ENCODE data around the gene GNAZ. TPM values are rescaled to one million over a fixed set of nuclear protein-coding genes. Genes with fewer than 3 reads are reported as not detected.
"Not testable (repeated sequence)": the region's sequence is repeated elsewhere in the genome, so short reads cannot be mapped to it uniquely, and the experiment has no call there.

Gene GNAZ
- total RNA-seq, 2 experiments from 2014 or later, result 0.21 to 0.26 TPM

DNA sequence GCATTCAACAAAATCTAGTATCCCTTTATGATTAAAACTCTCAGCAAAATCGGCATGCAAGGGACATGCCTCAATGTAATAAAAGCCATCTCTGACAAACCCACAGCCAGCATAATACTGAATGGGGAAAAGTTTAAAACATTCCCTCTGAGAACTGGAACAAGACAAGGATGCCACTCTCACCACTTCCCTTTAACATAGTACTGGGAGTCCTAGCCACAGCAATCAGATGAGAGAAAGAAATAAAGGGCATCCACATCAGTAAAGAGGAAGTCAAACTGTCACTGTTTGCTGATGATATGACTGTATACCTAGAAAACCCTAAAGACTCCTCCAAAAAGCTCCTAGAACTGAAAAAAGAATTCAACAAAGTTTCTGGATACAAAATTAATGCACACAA is 19.8 kb upstream of the GNAZ start:
- H3K27ac Mint-ChIP-seq; H3K36me3 Mint-ChIP-seq (ENCODE audit: low read depth); DNase-seq; POLR2A ChIA-PET; ATAC-seq; H3K4me3 Mint-ChIP-seq; CTCF ChIA-PET; H3K9me3 Mint-ChIP-seq (ENCODE audit: insufficient read depth); H3K4me1 Mint-ChIP-seq (ENCODE audit: low read depth): not testable (repeated sequence)
- H3K27me3 Mint-ChIP-seq (ENCODE audit: low read depth), result peaks cover 42% of the 10 kb centered on the region

DNA sequence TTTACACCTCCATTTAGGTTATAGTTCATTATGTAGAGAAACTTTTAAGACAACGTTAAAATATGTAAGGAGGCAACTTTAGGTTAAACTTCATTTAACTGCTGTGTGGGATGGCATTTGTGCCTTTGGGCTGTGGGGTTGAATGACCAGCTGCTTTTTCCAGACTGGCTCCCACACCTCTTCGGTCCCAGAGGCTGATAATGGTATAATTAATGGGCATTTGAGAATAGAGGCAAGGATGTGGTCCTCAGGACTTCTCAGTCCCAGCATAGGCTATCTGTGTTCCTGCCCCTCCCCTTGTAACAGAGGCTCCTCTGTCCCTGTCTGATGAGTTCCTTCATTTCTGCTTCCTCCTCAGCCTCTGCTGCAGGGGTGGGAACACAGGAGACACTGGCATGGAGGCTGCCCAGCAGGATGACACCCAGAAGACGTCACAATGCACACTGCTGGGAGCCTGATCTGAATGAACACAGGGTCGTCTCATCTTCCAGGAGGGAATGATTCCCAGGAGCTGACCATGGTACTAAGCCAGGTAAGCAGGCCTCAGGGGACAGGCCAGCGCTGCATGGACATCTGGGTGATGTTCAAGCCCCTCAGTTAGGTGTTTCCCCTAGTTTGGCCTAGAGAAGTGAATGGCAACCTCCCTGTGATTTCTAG is 17.1 kb upstream of the GNAZ start:
- H3K4me3 Mint-ChIP-seq, result no peak overlapping the region
- POLR2A ChIA-PET, result no interaction called here
- CTCF ChIA-PET, result no interaction called here
- no peak for ATAC-seq
- H3K27me3 Mint-ChIP-seq (ENCODE audit: low read depth), result peaks cover 45% of the 10 kb centered on the region
- no peak for DNase-seq
- peaks cover 4% of the 10 kb centered on the region for H3K9me3 Mint-ChIP-seq (ENCODE audit: insufficient read depth)
- H3K36me3 Mint-ChIP-seq (ENCODE audit: low read depth), result no peaks in the 10 kb centered on the region
- H3K4me1 Mint-ChIP-seq (ENCODE audit: low read depth), result peaks cover 9% of the 10 kb centered on the region
- no peak overlapping the region for H3K27ac Mint-ChIP-seq

DNA sequence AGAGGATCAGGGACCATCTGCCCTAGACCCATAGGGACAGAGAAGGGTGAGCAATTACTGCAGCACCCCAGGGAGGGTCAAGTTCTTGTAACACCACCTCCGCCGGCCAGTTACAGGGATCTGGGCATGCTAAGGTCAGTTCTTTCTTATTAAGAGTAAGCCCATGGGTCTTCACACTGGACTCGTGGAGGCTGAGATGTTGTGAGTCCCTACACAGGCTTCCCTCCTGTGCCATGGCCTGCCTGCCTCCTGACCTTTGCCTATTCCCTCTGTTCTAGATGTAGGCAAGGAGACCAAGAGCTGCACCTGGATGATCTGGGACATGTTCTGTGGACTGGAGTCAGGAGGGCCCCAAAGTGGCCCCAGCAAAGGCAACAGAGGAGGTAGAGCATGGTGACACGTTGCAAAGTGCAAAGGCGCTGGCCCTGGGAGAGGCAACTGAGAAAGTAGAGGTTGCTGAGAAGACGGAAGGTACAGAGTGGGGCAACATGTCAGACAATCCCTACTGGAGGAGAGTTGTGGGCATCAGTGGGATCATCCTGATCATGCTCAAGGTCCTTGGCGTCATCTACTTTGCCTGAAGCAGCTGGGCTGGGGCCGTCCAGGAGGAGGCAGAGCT is 16.3 kb upstream of the GNAZ start:
- Mint-ChIP-seq H3K9me3 (ENCODE audit: insufficient read depth) (peaks cover 4% of the 10 kb centered on the region), H3K4me1 (ENCODE audit: low read depth) (peaks cover 9% of the 10 kb centered on the region), H3K36me3 (ENCODE audit: low read depth) (no peaks in the 10 kb centered on the region), H3K27me3 (ENCODE audit: low read depth) (peaks cover 38% of the 10 kb centered on the region), H3K27ac (no peak overlapping the region), H3K4me3 (no peak overlapping the region)
- ChIA-PET POLR2A (no interaction called here), CTCF (no interaction called here)
- ATAC-seq (no peak), DNase-seq (no peak)

DNA sequence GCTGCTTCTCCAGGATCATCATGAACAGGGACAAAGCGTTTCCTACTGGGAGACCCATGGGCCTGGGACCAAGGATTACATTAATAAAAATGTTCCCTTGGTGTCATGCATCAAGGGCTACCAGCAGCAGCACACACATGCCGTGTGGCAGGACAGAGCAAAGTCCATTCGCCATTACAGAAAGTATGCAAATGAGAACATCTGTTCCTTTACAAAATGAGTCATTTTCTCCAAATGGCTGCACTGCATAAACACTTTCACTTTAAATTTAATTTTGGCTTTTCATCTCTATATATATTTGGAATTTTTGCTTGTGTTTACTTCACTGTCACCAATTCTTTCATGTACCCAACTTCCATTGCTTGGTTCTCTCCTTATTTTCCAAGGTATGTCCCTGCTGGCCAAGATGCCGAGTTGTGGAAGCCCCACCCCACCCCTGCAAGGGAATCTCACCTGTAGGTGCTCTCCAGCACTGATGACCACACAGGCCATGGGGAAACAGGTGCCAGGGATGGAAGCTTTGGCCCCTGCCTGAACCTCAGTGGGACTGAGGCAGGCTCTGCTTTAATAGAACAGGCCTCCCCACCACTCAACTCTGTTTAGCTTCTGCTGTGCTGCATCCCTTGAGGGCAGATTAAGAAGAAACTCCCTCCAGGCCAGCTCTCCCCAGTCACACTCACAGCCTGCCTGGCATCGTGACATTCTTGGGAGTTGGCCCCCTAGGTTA is 15.6 kb upstream of the GNAZ start:
- Mint-ChIP-seq H3K4me1 (ENCODE audit: low read depth) (peaks cover 6% of the 10 kb centered on the region), H3K4me3 (no peak overlapping the region), H3K9me3 (ENCODE audit: insufficient read depth) (peaks cover 4% of the 10 kb centered on the region), H3K27me3 (ENCODE audit: low read depth) (peaks cover 32% of the 10 kb centered on the region), H3K36me3 (ENCODE audit: low read depth) (no peaks in the 10 kb centered on the region), H3K27ac (no peak overlapping the region)
- DNase-seq (no peak), ATAC-seq (no peak)
- ChIA-PET CTCF (no interaction called here), POLR2A (no interaction called here)

DNA sequence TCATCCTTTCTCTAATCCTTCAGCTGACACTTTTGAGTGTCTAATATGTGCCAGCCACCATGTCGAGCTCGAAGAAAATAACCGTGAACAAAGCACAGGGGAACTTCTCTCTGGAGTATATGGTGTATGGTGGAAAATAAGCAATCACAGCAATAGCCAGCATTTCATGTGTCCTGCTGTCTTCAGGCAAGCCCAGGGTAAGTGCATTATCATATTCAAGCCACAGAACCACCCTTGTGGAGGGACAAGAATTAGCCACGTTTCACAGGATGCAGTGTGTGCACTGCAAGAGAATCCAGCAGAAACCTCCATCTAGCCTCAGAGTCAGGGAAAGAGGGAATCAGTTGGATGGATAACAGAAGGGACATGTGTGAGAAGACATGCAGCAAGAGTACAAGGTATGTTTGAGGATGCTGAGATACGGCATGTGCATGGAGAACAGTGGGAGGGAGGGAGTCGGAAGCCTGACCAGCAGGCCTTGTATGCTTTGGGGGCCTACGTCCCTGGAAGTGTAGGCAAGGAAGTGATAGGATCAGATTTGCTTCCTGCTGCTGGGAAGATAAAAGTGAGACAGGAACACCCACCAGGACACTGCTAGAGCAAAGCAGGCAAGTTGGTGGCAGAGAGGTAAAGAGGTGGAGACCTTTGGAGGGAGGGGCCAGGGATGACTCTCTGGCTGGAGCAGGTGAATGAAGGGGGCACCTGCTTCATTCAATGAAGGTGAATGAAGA is 14.7 kb upstream of the GNAZ start:
- no peak overlapping the region for H3K27ac Mint-ChIP-seq
- H3K4me1 Mint-ChIP-seq (ENCODE audit: low read depth), result peaks cover 2% of the 10 kb centered on the region
- peaks cover 4% of the 10 kb centered on the region for H3K9me3 Mint-ChIP-seq (ENCODE audit: insufficient read depth)
- peaks cover 23% of the 10 kb centered on the region for H3K27me3 Mint-ChIP-seq (ENCODE audit: low read depth)
- ATAC-seq (no peak), DNase-seq (no peak)
- no peaks in the 10 kb centered on the region for H3K36me3 Mint-ChIP-seq (ENCODE audit: low read depth)
- ChIA-PET CTCF (no interaction called here), POLR2A (no interaction called here)
- no peak overlapping the region for H3K4me3 Mint-ChIP-seq

DNA sequence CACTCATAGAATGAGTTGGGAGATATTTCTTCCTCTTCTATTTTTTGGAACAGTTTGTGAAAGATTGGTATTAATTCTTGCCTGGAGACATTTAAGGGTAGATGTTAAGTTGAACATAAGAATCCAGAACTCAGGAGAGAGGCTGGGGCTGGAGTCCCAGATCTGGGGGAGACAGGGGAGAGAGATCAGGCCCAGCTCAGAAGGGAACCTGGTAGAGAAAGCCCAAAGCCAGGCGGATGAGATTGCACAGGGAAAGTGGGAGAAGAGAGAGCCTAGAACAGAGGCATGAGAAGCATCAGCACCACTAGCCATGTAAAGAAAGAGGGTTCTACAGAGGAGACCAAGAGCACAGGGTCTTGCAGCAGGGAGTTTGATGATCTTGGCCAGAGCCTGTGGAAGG is 13.0 kb upstream of the GNAZ start:
- H3K27ac Mint-ChIP-seq, result no peak overlapping the region
- H3K4me1 Mint-ChIP-seq (ENCODE audit: low read depth), result no peaks in the 10 kb centered on the region
- CTCF ChIA-PET, result no interaction called here
- DNase-seq, result no peak
- ATAC-seq, result no peak
- H3K9me3 Mint-ChIP-seq (ENCODE audit: insufficient read depth), result peaks cover 4% of the 10 kb centered on the region
- H3K27me3 Mint-ChIP-seq (ENCODE audit: low read depth), result peaks cover 9% of the 10 kb centered on the region
- POLR2A ChIA-PET, result no interaction called here
- H3K36me3 Mint-ChIP-seq (ENCODE audit: low read depth), result no peaks in the 10 kb centered on the region
- H3K4me3 Mint-ChIP-seq, result no peak overlapping the region

DNA sequence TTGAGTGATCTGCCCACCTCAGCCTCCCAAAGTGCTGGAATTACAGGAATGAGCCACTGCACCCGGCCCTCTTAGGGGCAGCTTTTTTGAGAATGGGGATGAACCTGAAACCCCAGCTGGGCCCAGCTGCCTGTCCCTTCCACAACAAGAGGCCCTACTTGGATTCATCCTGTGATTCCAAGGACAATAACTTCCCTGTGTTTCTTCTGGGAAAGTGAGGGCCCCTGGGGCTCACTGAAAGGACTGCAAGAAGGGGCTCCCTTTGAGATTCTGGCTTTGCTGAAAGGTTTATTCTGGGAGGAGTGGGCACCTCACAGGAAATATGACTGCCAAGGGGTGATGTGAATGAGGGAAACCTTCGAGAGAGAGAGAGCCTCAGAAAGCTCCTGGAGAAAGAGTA is 12.3 kb upstream of the GNAZ start:
- Mint-ChIP-seq H3K27ac (no peak overlapping the region), H3K36me3 (ENCODE audit: low read depth) (no peaks in the 10 kb centered on the region), H3K4me1 (ENCODE audit: low read depth) (no peaks in the 10 kb centered on the region), H3K27me3 (ENCODE audit: low read depth) (peaks cover 7% of the 10 kb centered on the region), H3K4me3 (no peak overlapping the region), H3K9me3 (ENCODE audit: insufficient read depth) (peaks cover 4% of the 10 kb centered on the region)
- ATAC-seq, result no peak
- POLR2A ChIA-PET, result no interaction called here
- no peak for DNase-seq
- CTCF ChIA-PET, result no interaction called here

DNA sequence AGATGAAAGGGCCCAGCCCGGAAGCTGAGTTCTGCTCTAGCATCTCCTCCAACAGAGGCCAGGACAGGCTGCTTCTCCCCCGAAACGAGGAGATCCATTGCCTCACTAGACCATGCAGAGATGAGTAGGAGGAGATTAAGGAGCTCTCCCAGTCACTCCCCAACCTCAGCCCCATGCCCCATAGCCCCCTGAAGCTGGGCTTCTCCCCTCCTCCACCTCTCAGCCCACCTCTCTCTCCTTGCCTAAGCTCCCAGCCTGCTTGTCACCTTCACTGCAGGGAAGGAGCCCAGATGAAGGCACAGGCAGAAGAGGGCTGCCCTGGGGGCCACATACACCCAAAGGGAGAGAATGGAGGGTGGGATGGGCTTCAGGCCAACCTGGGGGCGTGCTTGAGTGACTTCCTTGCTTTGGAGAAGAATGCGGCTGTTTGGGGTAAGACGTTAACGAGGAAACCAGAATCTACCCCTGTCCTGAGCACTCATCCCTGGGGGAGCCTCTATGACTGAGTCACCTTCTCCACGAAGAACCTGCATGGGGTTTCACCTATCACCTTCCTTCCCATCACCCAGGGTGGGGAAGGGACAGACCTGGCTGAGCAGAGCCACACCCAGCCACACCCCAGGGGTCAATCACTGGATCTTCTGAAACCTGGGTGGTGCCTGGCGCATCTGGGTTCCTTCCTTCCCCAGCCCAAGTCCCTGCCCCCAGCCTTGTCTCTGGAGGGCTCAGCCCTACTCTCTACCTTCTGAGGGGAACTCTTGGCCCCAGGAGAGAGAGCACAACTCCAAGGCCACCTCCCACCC is 11.6 kb upstream of the GNAZ start:
- ChIA-PET POLR2A (no interaction called here), CTCF (no interaction called here)
- H3K27me3 Mint-ChIP-seq (ENCODE audit: low read depth), result peaks cover 7% of the 10 kb centered on the region
- peaks cover 4% of the 10 kb centered on the region for H3K9me3 Mint-ChIP-seq (ENCODE audit: insufficient read depth)
- no peaks in the 10 kb centered on the region for H3K36me3 Mint-ChIP-seq (ENCODE audit: low read depth)
- H3K27ac Mint-ChIP-seq, result no peak overlapping the region
- ATAC-seq (no peak), DNase-seq (no peak)
- no peak overlapping the region for H3K4me3 Mint-ChIP-seq
- H3K4me1 Mint-ChIP-seq (ENCODE audit: low read depth), result no peaks in the 10 kb centered on the region

DNA sequence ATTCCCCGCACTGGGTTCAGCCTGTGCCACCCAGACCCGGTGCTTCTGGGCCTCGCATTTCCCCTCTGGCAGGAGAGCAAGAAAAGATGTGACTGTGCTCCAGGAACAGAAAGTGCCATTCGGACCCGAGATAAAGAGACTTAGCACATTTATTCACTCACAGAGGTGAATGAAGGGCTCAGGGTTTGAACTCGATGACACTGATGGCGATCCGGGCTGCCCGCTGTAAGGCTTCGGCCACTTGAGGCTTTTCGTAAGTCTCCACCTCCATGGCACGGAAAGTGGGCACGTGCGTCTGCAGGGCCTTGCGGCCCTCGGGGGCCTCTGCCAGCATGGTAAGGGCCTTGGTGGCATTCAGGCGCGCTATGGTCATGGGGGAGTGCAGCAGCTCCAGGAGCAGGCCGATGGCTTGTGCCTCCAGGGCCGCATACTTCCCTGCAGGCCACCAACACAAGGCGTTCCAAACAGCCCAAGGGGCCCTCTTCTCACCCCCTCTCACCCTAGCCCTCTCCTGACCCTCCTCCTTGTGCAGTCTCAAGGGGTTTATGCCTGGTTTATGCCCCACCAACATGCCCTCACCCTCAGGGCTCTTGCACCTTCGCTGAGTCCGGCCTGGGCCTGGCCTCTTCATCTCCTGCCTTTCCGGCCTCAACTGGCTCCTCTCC is 10.9 kb upstream of the GNAZ start:
- ChIA-PET POLR2A (no interaction called here), CTCF (no interaction called here)
- Mint-ChIP-seq H3K4me1 (ENCODE audit: low read depth) (no peaks in the 10 kb centered on the region), H3K9me3 (ENCODE audit: insufficient read depth) (peaks cover 4% of the 10 kb centered on the region), H3K36me3 (ENCODE audit: low read depth) (no peaks in the 10 kb centered on the region), H3K27ac (no peak overlapping the region), H3K27me3 (ENCODE audit: low read depth) (peaks cover 7% of the 10 kb centered on the region), H3K4me3 (no peak overlapping the region)
- no peak for ATAC-seq
- no peak for DNase-seq

DNA sequence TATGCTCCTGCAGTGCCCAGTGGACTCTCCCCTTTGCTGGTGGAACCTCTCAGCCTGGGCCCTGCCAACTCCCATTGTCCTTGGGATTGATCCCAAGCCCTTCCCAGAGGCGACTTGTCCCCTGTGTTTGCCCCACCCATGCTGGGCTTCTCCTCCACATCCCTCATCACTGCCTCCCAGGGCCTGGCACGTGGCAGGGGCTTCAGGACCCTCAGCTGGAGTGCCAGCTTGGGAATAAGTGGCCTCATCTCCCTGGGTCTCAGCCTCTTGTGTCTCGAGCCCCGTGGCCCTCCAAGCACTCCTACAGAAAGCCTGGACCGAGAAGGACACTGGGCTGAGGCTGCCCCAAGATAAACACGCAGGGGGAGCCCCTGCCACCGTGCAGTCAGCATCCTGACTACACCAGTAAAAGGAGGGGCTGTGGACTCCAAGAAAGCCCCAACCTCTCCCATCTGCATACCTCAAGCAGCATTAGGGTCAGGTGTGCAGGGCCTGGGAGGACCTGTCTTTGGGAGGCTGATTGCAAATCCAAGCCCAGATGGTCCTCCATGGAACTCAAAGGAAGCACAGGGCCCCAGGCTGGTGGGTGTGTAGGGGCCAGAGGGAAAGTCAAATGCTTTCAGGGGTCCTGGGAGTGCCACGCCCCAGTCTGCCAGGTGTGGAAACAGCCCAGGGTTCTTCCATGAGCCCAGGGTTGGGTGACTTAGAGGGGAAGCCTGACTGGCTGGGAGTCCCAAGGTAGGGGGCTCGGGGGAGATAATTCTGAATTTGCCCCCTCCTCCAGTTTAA is 9.5 kb upstream of the GNAZ start:
- ATAC-seq, result no peak
- no peaks in the 10 kb centered on the region for H3K36me3 Mint-ChIP-seq (ENCODE audit: low read depth)
- H3K4me1 Mint-ChIP-seq (ENCODE audit: low read depth), result no peaks in the 10 kb centered on the region
- no peak overlapping the region for H3K27ac Mint-ChIP-seq
- peaks cover 4% of the 10 kb centered on the region for H3K9me3 Mint-ChIP-seq (ENCODE audit: insufficient read depth)
- CTCF ChIA-PET, result no interaction called here
- DNase-seq, result no peak
- peaks cover 7% of the 10 kb centered on the region for H3K27me3 Mint-ChIP-seq (ENCODE audit: low read depth)
- POLR2A ChIA-PET, result no interaction called here
- H3K4me3 Mint-ChIP-seq, result no peak overlapping the region

All from activated CD8-positive, alpha-beta T cell treated with anti-CD3 and anti-CD28 coated beads, Interleukin-2, amount 10 ng/mL, durations not matched to agents 7 days and 5 days (primary cell).